ENCODE measurements around the gene KIF26B.

KIF26B gene

GRCh38 chr1:245131026-245131393 lies 23.8 kb upstream of the KIF26B start:
- TF ChIP-seq, protein P1, sequence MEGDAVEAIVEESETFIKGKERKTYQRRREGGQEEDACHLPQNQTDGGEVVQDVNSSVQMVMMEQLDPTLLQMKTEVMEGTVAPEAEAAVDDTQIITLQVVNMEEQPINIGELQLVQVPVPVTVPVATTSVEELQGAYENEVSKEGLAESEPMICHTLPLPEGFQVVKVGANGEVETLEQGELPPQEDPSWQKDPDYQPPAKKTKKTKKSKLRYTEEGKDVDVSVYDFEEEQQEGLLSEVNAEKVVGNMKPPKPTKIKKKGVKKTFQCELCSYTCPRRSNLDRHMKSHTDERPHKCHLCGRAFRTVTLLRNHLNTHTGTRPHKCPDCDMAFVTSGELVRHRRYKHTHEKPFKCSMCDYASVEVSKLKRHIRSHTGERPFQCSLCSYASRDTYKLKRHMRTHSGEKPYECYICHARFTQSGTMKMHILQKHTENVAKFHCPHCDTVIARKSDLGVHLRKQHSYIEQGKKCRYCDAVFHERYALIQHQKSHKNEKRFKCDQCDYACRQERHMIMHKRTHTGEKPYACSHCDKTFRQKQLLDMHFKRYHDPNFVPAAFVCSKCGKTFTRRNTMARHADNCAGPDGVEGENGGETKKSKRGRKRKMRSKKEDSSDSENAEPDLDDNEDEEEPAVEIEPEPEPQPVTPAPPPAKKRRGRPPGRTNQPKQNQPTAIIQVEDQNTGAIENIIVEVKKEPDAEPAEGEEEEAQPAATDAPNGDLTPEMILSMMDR (IDR thresholded peaks at IDR 0.05; ENCODE audit: control insufficient read depth, insufficient read depth, low read depth, low read length, missing control alignments): no peak
- no peak overlapping the region for H3K4me3 ChIP-seq (ENCODE audit: control insufficient read depth, low read depth, low read length)
- DNase-seq (ENCODE audit: low read depth): no peak

- DNase-seq (ENCODE audit: low read depth): no peak
Observed at GRCh38 chr1:245132771-245133170, 22.0 kb upstream of the KIF26B start.

DNA sequence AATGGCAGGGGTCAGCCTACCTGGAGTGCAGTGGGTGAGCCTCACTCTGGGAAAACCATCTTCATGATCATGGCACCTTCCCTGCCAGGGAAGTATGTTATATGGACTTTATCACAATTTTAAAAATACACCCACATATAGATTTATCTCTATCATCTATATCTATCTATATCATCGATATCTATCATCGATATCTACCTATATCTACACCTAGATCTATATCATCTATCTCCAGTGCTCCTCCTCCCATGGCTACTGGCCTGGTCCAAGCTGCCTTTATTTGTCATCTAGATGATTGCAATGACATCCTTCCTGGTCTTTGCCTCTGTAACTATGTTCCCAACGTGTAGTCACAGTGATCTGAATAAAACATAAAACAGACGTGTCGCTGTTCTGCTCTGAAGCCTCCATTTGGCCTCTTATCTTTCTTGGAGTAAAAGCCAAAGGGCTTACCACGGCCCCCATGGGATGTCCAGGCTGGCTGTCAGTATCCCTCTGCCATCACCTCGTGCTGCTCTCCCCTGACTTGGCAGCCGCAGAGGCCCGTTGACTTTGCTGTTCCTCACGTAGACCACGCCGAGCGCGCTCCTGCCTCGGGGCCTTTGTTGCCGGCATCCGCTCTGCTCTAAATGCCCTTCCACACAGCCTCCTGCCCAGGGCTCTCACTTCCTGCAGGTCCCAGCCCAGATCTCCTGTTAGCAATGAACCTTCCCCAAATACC lies 20.6 kb upstream of the KIF26B start:
- no peak for DNase-seq (ENCODE audit: low read depth)
- TF ChIP-seq, protein P1 (IDR thresholded peaks at IDR 0.05; ENCODE audit: control insufficient read depth, insufficient read depth, low read depth, low read length, missing control alignments): no peak
- H3K4me3 ChIP-seq (ENCODE audit: control insufficient read depth, low read depth, low read length): no peak overlapping the region

More at GRCh38 chr1:245132771-245133170, 22.0 kb upstream of the KIF26B start:
- TF ChIP-seq, protein P1 (IDR thresholded peaks at IDR 0.05; ENCODE audit: control insufficient read depth, insufficient read depth, low read depth, low read length, missing control alignments): no peak
- no peak overlapping the region for H3K4me3 ChIP-seq (ENCODE audit: control insufficient read depth, low read depth, low read length)

- TF ChIP-seq, protein P1 (IDR thresholded peaks at IDR 0.05; ENCODE audit: control insufficient read depth, insufficient read depth, low read depth, low read length, missing control alignments): no peak
- no peak overlapping the region for H3K4me3 ChIP-seq (ENCODE audit: control insufficient read depth, low read depth, low read length)
- DNase-seq (ENCODE audit: low read depth): no peak
Observed at GRCh38 chr1:245142171-245142798, 12.5 kb upstream of the KIF26B start.

GRCh38 chr1:245142976-245143375 lies 11.8 kb upstream of the KIF26B start:
- no peak overlapping the region for H3K4me3 ChIP-seq (ENCODE audit: control insufficient read depth, low read depth, low read length)
- TF ChIP-seq, protein P1 (IDR thresholded peaks at IDR 0.05; ENCODE audit: control insufficient read depth, insufficient read depth, low read depth, low read length, missing control alignments): no peak
- no peak for DNase-seq (ENCODE audit: low read depth)

DNA sequence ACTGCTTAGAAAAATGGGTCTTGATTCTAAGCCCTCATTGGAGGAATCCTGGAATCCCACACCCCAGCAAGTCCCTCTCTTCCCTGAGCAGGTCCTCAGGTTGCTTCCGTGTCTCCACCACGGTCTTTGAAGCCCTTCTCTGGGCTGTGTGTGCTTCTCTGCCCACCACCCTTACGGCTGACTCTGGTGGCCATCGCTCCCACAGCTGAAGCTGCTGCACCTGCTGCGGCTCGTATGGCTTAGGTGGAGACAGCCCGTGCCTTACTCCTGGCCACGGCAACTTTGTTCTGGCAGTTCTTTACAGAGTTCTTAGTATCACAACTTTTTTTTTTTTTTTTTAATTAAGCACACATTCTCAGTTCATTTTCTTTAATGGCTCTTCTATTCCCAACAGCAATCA lies 10.9 kb upstream of the KIF26B start:
- H3K4me3 ChIP-seq (ENCODE audit: control insufficient read depth, low read depth, low read length): no peak overlapping the region
- TF ChIP-seq, protein P1 (IDR thresholded peaks at IDR 0.05; ENCODE audit: control insufficient read depth, insufficient read depth, low read depth, low read length, missing control alignments): no peak
- DNase-seq (ENCODE audit: low read depth): no peak

All from AG09309 (cell line).